ENCODE results near the gene ZCWPW1.

Gene ZCWPW1

DNA sequence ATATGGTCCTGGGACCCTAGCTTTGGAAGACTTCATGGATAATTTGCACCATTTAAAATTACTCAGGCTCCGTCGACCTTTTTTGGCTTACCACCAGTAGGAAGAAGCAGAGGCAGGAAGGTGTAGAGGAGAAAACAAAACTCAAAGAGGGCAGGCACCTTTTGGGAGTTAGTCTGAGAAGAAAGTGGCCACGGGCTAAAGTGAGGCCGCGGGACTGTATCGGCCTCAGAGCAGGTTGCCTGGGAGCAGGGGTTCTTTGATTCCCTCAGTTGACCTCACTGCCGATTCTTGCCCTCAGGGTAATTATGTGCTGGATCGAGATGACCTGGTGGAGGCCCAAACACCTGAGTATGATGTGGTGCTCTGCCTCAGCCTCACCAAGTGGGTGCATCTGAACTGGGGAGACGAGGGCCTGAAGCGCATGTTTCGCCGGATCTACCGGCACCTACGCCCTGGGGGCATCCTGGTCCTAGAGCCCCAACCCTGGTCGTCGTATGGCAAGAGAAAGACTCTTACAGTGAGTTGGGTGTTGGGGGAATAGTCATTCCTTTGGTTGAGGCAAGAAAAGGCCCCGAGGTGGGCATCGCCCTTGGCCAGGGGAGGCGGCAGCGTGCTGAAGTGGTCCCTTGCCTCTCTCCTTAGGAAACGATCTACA is 4.2 kb upstream of the ZCWPW1 start:
- Mint-ChIP-seq H3K4me1 (ENCODE audit: low read depth) (peaks cover 61% of the 10 kb centered on the region), H3K36me3 (ENCODE audit: low read depth) (peaks cover 80% of the 10 kb centered on the region), H3K4me3 (no peak overlapping the region), H3K27me3 (no peaks in the 10 kb centered on the region), H3K9me3 (no peaks in the 10 kb centered on the region), H3K27ac (peak overlapping the region; percentile 35)
- intact Hi-C loops (cut with micrococcal nuclease), result no loop called here

DNA sequence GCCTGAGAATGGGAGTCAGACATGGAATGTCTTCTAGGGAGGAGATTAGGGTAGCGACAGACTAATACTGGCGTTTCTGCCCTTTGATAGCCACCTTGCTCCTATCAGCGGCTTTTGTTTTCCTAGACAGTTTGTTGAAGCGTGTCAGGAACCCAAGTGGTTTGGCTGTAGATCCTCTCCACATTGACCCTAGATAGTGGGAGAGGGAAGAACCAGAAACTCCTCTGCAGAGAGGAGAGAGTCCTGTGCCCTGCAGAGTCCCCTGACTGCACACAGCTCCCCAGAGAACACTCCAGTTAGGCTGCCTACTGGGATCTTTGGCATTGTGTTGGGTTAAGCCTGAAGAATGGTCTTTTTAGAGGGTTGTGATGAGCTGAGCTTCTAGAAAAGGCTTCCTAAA is 3.5 kb upstream of the ZCWPW1 start:
- H3K4me3 Mint-ChIP-seq, result no peak overlapping the region
- H3K27ac Mint-ChIP-seq, result peak overlapping the region; percentile 33
- no peaks in the 10 kb centered on the region for H3K9me3 Mint-ChIP-seq
- H3K4me1 Mint-ChIP-seq (ENCODE audit: low read depth), result peaks cover 63% of the 10 kb centered on the region
- no peaks in the 10 kb centered on the region for H3K27me3 Mint-ChIP-seq
- peaks cover 80% of the 10 kb centered on the region for H3K36me3 Mint-ChIP-seq (ENCODE audit: low read depth)
- intact Hi-C loops (cut with micrococcal nuclease), result no loop called here

DNA sequence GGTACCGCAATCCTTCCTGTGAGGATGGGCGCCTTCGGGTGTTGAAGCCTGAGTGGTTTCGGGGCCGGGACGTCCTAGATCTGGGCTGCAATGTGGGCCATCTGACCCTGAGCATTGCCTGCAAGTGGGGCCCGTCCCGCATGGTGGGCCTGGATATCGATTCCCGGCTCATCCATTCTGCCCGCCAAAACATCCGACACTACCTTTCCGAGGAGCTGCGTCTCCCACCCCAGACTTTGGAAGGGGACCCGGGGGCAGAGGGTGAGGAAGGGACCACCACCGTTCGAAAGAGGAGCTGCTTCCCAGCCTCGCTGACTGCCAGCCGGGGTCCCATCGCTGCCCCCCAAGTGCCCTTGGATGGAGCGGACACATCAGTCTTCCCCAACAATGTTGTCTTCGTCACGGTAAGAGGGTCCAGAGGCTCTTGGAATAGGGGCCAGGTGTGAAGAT is 2.8 kb upstream of the ZCWPW1 start:
- Mint-ChIP-seq H3K27ac (peak overlapping the region; percentile 33), H3K9me3 (no peaks in the 10 kb centered on the region), H3K4me3 (peak overlapping the region; percentile 2), H3K4me1 (ENCODE audit: low read depth) (peaks cover 63% of the 10 kb centered on the region), H3K27me3 (no peaks in the 10 kb centered on the region), H3K36me3 (ENCODE audit: low read depth) (peaks cover 78% of the 10 kb centered on the region)
- intact Hi-C loops (cut with micrococcal nuclease), result no loop called here

DNA sequence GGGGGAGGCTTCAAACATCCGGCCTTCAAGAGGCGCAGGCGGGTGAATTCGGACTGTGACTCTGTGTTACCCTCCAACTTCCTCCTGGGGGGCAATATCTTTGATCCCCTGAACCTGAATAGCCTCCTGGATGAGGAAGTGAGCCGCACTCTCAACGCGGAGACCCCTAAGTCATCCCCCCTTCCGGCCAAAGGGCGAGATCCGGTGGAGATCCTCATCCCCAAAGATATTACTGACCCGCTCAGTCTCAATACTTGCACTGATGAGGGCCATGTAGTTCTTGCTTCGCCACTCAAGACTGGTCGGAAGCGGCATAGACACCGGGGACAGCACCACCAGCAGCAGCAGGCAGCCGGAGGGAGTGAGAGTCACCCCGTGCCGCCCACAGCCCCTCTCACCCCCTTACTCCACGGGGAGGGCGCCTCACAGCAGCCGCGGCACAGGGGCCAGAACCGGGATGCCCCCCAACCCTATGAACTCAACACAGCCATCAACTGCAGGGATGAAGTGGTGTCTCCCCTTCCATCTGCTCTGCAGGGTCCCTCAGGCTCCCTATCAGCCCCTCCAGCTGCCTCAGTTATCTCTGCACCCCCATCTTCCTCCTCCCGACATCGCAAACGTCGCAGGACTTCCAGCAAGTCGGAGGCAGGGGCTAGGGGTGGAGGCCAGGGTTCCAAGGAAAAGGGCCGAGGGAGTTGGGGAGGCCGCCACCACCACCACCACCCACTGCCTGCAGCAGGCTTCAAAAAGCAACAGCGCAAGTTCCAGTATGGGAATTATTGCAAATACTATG is 2.2 kb upstream of the ZCWPW1 start:
- intact Hi-C loops (cut with micrococcal nuclease), result no loop called here

DNA sequence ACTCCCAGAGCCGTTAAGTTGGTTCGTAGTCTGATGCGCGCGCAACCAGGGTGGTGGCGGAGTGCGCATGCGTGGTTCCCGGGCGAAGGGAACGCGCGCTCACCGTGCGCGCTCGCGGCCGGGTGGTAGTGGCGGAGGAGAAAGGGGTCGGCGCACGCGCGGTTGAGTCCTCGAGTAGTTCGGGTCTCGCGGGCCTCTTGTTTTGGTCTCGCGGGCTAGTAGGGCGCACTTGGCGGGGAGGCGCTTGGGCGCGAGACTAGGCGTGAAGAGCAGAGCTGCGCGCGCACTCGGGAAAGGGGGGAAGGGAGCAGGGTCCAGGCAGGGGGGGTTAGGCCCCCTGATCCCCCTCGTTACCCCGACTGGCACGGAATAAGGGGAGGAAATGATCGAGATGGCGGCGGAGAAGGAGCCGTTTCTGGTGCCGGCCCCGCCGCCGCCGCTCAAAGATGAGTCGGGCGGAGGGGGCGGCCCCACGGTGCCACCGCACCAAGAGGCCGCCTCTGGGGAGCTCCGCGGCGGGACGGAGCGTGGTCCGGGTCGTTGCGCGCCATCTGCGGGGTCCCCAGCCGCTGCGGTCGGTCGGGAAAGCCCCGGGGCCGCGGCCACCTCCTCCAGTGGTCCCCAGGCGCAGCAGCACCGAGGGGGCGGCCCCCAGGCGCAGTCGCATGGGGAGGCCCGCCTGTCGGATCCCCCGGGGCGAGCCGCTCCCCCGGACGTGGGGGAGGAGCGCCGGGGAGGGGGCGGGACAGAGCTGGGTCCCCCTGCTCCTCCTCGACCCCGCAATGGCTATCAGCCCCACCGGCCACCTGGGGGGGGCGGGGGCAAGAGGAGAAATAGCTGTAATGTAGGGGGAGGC is 1.4 kb upstream of the ZCWPW1 start, which contains the start of gene MEPCE:
MEPCE (plus strand) TSS at position 195 of the 856 bp plus-strand sequence; CDS start at position 383, 188 bp downstream.
- Mint-ChIP-seq H3K27me3 (no peaks in the 10 kb centered on the region), H3K36me3 (ENCODE audit: low read depth) (peaks cover 65% of the 10 kb centered on the region), H3K27ac (peak within 1 kb of the TSS; percentile 97), H3K4me3 (peak within 1 kb of the TSS; percentile 94), H3K4me1 (ENCODE audit: low read depth) (peaks cover 63% of the 10 kb centered on the region), H3K9me3 (no peaks in the 10 kb centered on the region)
- intact Hi-C loops (cut with micrococcal nuclease), result loop anchor here (2.0 to 5.0 kb wide), 2 partner anchors 61 to 242 kb away; partner anchors contain the start of gene GNB2

More for the DNA sequence above, 2.2 kb upstream of the ZCWPW1 start:
- Mint-ChIP-seq H3K4me3 (peak overlapping the region; percentile 76), H3K27ac (peak overlapping the region; percentile 97), H3K36me3 (ENCODE audit: low read depth) (peaks cover 73% of the 10 kb centered on the region), H3K27me3 (no peaks in the 10 kb centered on the region), H3K4me1 (ENCODE audit: low read depth) (peaks cover 68% of the 10 kb centered on the region), H3K9me3 (no peaks in the 10 kb centered on the region)

DNA sequence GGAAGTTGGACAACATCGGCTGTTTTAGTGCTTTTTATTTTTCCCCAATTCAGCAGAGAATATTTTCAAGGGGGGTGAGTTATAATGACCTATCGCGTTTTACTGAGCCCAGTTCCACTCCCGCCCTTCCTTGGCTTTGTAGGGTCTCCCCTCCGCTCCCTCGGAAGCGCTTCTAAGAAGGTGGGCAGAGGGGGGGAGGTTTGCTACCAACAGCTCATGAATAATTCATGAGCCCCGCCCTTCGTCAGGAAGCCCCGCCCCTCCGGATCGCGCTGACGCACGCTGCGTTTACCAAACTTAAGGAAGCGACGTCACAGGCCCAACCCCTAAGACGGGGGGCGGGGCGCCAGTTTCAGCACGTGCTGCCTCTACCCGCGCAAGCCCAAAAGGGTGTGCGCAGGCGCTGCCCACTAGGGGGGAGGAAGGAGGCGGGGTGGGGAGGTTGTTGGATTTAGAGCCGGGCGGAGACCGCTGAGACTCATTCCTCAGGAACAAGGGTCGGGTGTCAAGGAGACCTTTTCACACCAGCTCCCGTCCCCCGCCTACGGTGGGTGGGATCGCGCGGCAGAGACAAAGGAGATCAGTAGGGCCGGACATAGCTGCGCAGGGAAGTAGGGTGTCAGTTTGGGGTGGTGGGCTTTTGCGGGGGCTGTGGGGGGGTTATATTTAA is 599 bp upstream of the ZCWPW1 start:
- peak overlapping the region; percentile 94 for H3K4me3 Mint-ChIP-seq
- H3K9me3 Mint-ChIP-seq, result no peaks in the 10 kb centered on the region
- H3K4me1 Mint-ChIP-seq (ENCODE audit: low read depth), result peaks cover 55% of the 10 kb centered on the region
- H3K27ac Mint-ChIP-seq, result peak overlapping the region; percentile 97
- no peaks in the 10 kb centered on the region for H3K27me3 Mint-ChIP-seq
- peaks cover 57% of the 10 kb centered on the region for H3K36me3 Mint-ChIP-seq (ENCODE audit: low read depth)
- intact Hi-C loops (cut with micrococcal nuclease), result loop anchor here (2.0 to 5.0 kb wide), 2 partner anchors 60 to 243 kb away; partner anchors contain the start of gene GNB2

DNA sequence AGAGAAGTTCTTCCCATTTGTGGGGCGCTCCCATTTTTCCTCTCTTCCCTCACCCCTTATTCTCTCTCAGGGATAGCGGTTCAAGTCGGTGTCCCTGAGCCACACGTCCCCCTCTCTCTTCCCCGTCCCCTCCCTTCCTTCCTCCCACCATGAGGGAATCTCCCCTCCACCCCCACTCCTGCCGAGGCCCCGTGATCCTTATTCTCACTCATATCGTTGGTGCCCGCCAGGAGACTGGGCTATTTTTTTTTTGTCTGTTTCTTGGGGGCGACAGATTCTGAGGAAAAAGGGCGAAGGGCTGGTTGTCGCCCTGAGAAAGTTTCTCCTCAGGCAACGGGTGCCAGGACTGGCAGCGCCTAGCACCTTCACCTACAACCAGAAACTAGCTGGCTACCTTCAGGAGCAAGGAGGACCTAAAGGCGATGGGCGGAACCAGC is 723 bp downstream of the ZCWPW1 start:
- Mint-ChIP-seq H3K27me3 (no peaks in the 10 kb centered on the region), H3K36me3 (ENCODE audit: low read depth) (peaks cover 44% of the 10 kb centered on the region)
- intact Hi-C loops (cut with micrococcal nuclease), result loop anchor here (2.0 to 5.0 kb wide), 2 partner anchors 59 to 245 kb away; partner anchors contain the start of gene GNB2

DNA sequence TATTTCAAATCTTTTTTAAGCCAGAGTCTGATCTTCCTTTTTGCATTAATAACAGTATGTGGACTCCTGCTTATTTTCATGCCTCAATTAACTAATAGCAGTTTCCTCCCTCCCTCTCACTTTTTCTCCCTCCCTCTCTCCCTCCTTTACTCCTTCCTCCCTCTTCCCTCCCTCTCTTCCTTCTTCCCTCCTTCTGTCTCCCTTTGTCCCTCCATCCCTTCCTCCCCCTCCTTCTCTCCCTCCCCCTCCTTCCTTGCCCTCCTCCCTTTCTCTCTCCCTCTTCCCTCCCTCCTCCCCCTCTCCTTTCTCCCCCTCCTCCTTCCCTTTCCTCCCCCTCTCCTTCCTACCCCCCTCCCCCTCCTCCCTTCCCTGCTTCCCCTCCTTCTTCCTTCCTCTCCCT is 2.0 kb downstream of the ZCWPW1 start:
- peaks cover 36% of the 10 kb centered on the region for H3K4me1 Mint-ChIP-seq (ENCODE audit: low read depth)
- H3K36me3 Mint-ChIP-seq (ENCODE audit: low read depth), result peaks cover 44% of the 10 kb centered on the region
- no peak overlapping the region for H3K27ac Mint-ChIP-seq
- intact Hi-C loops (cut with micrococcal nuclease), result loop anchor here (5.0 kb wide), 1 partner anchor 246 kb away; the partner anchor contains the start of gene GNB2
- H3K4me3 Mint-ChIP-seq, result no peak overlapping the region
- no peaks in the 10 kb centered on the region for H3K27me3 Mint-ChIP-seq
- H3K9me3 Mint-ChIP-seq, result no peaks in the 10 kb centered on the region

More for the DNA sequence above, 723 bp downstream of the ZCWPW1 start:
- H3K27ac Mint-ChIP-seq, result peak overlapping the region; percentile 97
- peaks cover 49% of the 10 kb centered on the region for H3K4me1 Mint-ChIP-seq (ENCODE audit: low read depth)
- H3K4me3 Mint-ChIP-seq, result peak overlapping the region; percentile 94
- H3K9me3 Mint-ChIP-seq, result no peaks in the 10 kb centered on the region

DNA sequence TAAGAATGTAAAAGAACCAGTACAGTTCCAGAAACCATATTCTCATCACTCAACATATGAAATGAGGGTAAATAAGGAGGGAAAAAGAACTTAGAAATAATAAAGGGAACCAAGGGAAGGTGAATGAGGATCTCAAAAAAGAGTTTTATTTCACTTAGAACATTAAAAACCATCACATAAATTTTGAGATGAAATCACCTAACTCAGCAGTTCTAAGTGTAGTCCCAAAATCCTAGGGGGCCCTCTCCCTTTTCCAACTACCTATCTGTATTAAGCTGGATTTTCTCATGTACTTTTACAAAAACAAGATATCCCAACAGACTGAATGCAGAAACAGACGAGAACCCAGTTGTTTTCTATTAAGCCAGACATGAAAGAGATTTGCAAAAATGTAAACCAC is 3.2 kb downstream of the ZCWPW1 start:
- Mint-ChIP-seq H3K36me3 (ENCODE audit: low read depth) (peaks cover 42% of the 10 kb centered on the region), H3K27me3 (no peaks in the 10 kb centered on the region), H3K27ac (no peak overlapping the region), H3K4me3 (no peak overlapping the region), H3K4me1 (ENCODE audit: low read depth) (peaks cover 24% of the 10 kb centered on the region), H3K9me3 (no peaks in the 10 kb centered on the region)
- intact Hi-C loops (cut with micrococcal nuclease), result loop anchor here (5.0 kb wide), 1 partner anchor 247 kb away; the partner anchor contains the start of gene GNB2

DNA sequence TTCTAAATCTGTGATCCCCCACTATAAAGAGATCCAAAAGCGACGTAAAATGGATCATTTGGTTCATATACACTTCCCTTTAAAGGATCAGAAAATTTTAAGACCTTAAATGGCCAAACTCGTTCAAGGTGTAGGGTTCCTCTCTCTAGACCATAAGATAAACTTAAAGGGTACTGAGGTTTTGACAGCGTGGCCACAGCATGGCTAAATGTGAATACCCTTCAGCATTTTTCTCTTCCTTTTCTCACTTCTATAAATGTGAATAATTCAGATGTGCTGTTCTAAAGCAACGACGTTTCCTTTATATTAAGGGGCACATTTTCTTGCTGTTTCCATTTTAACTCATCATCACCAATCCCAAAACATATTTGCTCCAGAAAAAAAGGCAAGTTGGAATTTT is 5.2 kb downstream of the ZCWPW1 start:
- Mint-ChIP-seq H3K4me1 (ENCODE audit: low read depth) (peaks cover 25% of the 10 kb centered on the region), H3K36me3 (ENCODE audit: low read depth) (peaks cover 34% of the 10 kb centered on the region), H3K9me3 (no peaks in the 10 kb centered on the region), H3K27ac (no peak overlapping the region), H3K4me3 (no peak overlapping the region), H3K27me3 (no peaks in the 10 kb centered on the region)
- intact Hi-C loops (cut with micrococcal nuclease), result no loop called here

DNA sequence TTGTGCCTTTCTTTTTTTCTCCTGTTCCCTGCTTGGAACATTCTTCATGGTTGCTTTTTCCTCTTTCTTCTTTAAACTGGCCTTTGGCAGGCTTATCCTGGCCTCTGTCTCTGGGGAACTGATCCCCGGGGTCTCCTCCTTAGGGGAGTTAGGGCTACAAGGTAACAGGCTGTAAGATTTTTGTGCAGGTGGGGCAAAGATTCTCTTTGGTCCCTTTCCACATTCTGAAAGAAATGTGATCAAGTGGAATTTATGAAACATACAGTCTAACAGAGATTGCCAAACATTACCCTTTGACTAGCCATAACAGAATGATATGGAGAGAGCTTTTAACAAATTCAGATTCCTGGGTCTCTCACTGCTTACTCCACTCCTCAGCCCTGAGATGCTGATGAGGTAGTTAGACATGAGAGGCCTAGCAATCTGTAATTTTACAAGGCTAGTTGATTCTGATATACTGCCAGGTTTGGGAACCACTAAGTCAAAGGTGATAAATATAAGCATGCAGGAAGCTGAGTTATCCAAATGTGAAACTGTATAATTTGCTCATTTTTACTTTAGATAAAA is 8.8 kb downstream of the ZCWPW1 start:
- intact Hi-C loops (cut with micrococcal nuclease), result no loop called here
- no peak overlapping the region for H3K4me3 Mint-ChIP-seq
- H3K36me3 Mint-ChIP-seq (ENCODE audit: low read depth), result peaks cover 58% of the 10 kb centered on the region
- H3K9me3 Mint-ChIP-seq, result no peaks in the 10 kb centered on the region
- peak overlapping the region; percentile 65 for H3K27ac Mint-ChIP-seq
- H3K27me3 Mint-ChIP-seq, result no peaks in the 10 kb centered on the region
- H3K4me1 Mint-ChIP-seq (ENCODE audit: low read depth), result peaks cover 13% of the 10 kb centered on the region

DNA sequence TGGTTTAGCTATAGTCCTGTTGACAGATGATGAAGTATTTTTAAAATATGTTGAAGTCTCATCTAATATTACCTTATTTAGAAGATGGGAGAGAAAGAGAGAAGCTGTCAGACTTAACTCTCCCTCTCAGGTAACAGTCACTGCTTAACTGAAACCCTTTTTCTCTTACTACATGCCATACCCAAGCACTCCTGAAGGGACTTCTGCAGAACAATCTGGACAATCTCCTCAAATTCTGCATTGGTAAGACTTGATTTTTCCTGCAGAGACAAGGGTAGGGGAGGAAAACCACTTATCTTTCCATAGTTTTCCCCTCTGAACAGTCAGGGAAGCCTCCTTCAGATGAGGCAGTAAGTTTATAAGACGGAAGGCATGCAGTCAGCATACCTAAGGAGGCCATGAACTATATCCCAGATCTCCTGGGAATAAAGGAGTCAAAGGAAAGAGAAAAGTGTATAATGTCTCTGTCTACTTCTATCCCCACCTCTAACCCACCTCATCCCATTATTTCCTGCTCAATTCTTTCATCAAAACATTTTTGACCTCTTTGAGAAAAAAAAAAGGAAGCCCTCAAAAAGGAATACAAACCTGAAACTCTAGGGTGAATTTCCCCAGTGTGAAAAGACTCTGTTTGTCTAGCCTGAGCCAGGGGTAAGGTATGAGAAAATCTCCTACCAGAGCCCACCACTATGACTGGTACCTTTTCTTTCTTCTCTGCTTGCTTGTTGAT is 9.4 kb downstream of the ZCWPW1 start:
- Mint-ChIP-seq H3K27ac (peak overlapping the region; percentile 65), H3K36me3 (ENCODE audit: low read depth) (peaks cover 58% of the 10 kb centered on the region), H3K27me3 (no peaks in the 10 kb centered on the region), H3K4me3 (no peak overlapping the region), H3K4me1 (ENCODE audit: low read depth) (peaks cover 13% of the 10 kb centered on the region), H3K9me3 (no peaks in the 10 kb centered on the region)
- intact Hi-C loops (cut with micrococcal nuclease), result no loop called here
